ENCODE measurements around the gene PPL. TPM values are rescaled to one million over a fixed set of nuclear protein-coding genes. Genes with fewer than 3 reads are reported as not detected.

The PPL gene
- total and polyA plus RNA-seq, 2 of the 13 experiments (the other 11 are each of a cell fraction or from before 2014, with no cell fraction given): 5.7 to 6.6 TPM

DNA sequence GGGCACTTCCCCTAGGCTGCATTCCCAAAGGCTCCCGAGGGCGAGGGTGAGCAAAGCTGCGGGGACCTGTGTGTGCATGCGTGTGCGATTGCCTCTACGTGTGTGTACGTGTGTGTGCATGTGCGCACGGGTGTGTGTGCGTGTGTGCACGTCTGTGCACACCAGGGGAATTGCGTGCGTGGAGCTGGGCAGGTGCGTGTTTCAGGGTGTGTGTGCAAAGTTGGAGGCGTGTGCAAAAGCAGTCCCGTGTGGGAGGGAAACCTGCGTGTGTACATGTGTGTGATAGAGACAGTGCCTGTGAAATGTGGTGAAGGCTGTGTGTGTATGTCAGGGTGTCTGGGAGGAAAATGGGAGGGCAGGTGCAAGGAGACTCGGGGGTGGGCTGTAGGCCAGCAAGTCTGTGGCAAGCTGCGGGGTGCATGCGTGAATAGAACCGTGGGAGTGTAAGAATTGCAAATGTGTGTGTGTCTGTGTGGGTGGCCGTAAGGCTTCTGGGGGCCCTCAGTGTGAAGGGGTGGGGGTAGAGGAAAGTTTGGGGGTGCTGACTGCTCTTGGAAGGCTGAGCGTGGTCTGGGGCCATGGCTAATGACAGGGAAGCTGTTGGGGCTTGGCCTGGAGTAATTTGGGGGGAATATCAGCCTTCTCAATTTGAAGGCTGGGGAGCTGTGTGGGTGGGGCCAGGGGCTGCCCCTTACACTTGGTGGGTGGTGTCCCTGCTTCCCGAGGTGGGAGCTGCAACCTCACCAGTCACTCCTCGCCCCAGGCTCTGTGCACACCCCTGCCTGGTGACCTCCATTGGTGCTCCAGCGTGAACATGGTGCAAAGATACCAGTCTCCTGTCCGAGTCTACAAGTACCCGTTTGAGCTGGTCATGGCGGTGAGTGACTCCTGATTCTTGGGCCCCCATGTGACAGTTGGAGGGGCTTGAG lies 21.8 kb upstream of the PPL start (continued):
- TF ChIP-seq GLI4 (CRISPR knock-in tag; IDR thresholded peaks at IDR 0.05; ENCODE audit: borderline replicate concordance) (0 out of 2 replicates have a peak, but pooled peaks have one; percentile 68), ZNF605 (CRISPR knock-in tag; IDR thresholded peaks at IDR 0.05) (0 out of 2 replicates have a peak, but pooled peaks have one; percentile 10), ZNF160 (CRISPR knock-in tag; IDR thresholded peaks at IDR 0.05) (0 out of 2 replicates have a peak, but pooled peaks have one; percentile 41), ZNF253 (CRISPR knock-in tag; IDR thresholded peaks at IDR 0.05; ENCODE audit: borderline replicate concordance) (peak; percentile 36; the same call in 1 of the 2 replicates), JUNB (CRISPR knock-in tag; IDR thresholded peaks at IDR 0.05; ENCODE audit: borderline replicate concordance) (0 out of 2 replicates have a peak, but pooled peaks have one; percentile 39), GATAD1 (CRISPR knock-in tag; IDR thresholded peaks at IDR 0.05) (no peak), ZMYM3 (CRISPR knock-in tag; IDR thresholded peaks at IDR 0.05) (peak; percentile 62), GTF3A (CRISPR knock-in tag; conservative IDR thresholded peaks at IDR 0.05) (0 out of 2 replicates have a peak, but pooled peaks have one; percentile 60), MYC (CRISPR knock-in tag; IDR thresholded peaks at IDR 0.05; ENCODE audit: borderline replicate concordance) (no peak), ZNF33B (CRISPR knock-in tag; IDR thresholded peaks at IDR 0.05) (peak; percentile 74; the same call in 1 of the 2 replicates), ATF7 (IDR thresholded peaks at IDR 0.05) (no peak), ATF7 (CRISPR knock-in tag; IDR thresholded peaks at IDR 0.05) (0 out of 2 replicates have a peak, but pooled peaks have one; percentile 70), ZNF562 (CRISPR knock-in tag; IDR thresholded peaks at IDR 0.05; ENCODE audit: borderline replicate concordance) (0 out of 2 replicates have a peak, but pooled peaks have one; percentile 48)
- TF ChIP-seq, protein P1, sequence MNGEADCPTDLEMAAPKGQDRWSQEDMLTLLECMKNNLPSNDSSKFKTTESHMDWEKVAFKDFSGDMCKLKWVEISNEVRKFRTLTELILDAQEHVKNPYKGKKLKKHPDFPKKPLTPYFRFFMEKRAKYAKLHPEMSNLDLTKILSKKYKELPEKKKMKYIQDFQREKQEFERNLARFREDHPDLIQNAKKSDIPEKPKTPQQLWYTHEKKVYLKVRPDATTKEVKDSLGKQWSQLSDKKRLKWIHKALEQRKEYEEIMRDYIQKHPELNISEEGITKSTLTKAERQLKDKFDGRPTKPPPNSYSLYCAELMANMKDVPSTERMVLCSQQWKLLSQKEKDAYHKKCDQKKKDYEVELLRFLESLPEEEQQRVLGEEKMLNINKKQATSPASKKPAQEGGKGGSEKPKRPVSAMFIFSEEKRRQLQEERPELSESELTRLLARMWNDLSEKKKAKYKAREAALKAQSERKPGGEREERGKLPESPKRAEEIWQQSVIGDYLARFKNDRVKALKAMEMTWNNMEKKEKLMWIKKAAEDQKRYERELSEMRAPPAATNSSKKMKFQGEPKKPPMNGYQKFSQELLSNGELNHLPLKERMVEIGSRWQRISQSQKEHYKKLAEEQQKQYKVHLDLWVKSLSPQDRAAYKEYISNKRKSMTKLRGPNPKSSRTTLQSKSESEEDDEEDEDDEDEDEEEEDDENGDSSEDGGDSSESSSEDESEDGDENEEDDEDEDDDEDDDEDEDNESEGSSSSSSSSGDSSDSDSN (CRISPR knock-in tag; IDR thresholded peaks at IDR 0.05): 0 out of 2 replicates have a peak, but pooled peaks have one; percentile 31
- TF ChIP-seq, protein P2, sequence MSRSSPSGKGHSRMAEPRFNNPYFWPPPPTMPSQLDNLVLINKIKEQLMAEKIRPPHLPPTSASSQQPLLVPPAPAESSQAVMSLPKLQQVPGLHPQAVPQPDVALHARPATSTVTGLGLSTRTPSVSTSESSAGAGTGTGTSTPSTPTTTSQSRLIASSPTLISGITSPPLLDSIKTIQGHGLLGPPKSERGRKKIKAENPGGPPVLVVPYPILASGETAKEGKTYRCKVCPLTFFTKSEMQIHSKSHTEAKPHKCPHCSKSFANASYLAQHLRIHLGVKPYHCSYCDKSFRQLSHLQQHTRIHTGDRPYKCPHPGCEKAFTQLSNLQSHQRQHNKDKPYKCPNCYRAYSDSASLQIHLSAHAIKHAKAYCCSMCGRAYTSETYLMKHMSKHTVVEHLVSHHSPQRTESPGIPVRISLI (CRISPR knock-in tag; IDR thresholded peaks at IDR 0.05; ENCODE audit: borderline replicate concordance): 0 out of 2 replicates have a peak, but pooled peaks have one; percentile 23
- TF ChIP-seq, protein P3, sequence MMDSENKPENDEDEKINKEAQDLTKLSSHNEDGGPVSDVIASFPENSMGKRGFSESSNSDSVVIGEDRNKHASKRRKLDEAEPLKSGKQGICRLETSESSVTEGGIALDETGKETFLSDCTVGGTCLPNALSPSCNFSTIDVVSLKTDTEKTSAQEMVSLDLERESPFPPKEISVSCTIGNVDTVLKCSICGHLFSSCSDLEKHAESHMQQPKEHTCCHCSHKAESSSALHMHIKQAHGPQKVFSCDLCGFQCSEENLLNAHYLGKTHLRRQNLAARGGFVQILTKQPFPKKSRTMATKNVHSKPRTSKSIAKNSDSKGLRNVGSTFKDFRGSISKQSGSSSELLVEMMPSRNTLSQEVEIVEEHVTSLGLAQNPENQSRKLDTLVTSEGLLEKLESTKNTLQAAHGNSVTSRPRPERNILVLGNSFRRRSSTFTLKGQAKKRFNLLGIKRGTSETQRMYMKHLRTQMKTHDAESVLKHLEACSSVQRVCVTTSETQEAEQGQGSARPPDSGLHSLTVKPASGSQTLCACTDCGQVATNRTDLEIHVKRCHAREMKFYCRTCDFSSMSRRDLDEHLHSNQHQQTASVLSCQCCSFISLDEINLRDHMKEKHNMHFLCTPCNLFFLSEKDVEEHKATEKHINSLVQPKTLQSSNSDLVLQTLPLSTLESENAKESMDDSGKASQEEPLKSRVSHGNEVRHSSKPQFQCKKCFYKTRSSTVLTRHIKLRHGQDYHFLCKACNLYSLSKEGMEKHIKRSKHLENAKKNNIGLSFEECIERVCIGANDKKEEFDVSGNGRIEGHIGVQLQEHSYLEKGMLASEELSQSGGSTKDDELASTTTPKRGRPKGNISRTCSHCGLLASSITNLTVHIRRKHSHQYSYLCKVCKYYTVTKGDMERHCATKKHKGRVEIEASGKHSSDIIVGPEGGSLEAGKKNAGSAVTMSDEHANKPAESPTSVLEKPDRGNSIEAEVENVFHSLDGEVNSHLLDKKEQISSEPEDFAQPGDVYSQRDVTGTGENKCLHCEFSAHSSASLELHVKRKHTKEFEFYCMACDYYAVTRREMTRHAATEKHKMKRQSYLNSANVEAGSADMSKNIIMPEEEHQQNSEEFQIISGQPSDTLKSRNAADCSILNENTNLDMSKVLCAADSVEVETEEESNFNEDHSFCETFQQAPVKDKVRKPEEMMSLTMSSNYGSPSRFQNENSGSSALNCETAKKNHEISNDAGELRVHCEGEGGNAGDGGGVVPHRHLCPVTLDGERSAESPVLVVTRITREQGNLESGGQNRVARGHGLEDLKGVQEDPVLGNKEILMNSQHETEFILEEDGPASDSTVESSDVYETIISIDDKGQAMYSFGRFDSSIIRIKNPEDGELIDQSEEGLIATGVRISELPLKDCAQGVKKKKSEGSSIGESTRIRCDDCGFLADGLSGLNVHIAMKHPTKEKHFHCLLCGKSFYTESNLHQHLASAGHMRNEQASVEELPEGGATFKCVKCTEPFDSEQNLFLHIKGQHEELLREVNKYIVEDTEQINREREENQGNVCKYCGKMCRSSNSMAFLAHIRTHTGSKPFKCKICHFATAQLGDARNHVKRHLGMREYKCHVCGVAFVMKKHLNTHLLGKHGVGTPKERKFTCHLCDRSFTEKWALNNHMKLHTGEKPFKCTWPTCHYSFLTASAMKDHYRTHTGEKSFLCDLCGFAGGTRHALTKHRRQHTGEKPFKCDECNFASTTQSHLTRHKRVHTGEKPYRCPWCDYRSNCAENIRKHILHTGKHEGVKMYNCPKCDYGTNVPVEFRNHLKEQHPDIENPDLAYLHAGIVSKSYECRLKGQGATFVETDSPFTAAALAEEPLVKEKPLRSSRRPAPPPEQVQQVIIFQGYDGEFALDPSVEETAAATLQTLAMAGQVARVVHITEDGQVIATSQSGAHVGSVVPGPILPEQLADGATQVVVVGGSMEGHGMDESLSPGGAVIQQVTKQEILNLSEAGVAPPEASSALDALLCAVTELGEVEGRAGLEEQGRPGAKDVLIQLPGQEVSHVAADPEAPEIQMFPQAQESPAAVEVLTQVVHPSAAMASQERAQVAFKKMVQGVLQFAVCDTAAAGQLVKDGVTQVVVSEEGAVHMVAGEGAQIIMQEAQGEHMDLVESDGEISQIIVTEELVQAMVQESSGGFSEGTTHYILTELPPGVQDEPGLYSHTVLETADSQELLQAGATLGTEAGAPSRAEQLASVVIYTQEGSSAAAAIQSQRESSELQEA (CRISPR knock-in tag; IDR thresholded peaks at IDR 0.05; ENCODE audit: not compliant biosample characterization): peak; percentile 76

Data from HepG2 (cell line).